Transverse colon (tissue), 4 donors: ENCODE results near the gene HPCAL1. TPM values are rescaled to one million over a fixed set of nuclear protein-coding genes. Genes with fewer than 3 reads are reported as not detected.

Experiments
- DNase-seq: peaks from one replicate; pipeline ENCODE4 v3.0.0-alpha.2; 2019
- H3K27ac ChIP-seq, 4 donors: fragments of 200-600 bp; sonication (generic); 2 replicates each; pipeline ENCODE4 v1.5.1; 2016 to 2018; ENCODE audit warnings: inconsistent platforms in 4 of 4
- H3K27me3 ChIP-seq: fragments of 200-600 bp; sonication (generic); 2 replicates; pipeline ENCODE4 v1.5.1; 2017; ENCODE audit warnings: inconsistent platforms
- H3K36me3 ChIP-seq, 4 donors: fragments of 200-600 bp; sonication (generic); 2 replicates each; pipeline ENCODE4 v1.5.1; 2017 to 2019; ENCODE audit warnings: inconsistent platforms in 4 of 4
- H3K4me1 ChIP-seq, 4 donors: fragments of 200-600 bp; sonication (generic); 2 replicates each; pipeline ENCODE4 v1.5.1; 2017 to 2020; ENCODE audit warnings: inconsistent platforms in 4 of 4
- H3K4me3 ChIP-seq, 4 donors: fragments of 200-600 bp; sonication (generic); 1 replicate in 1 of 4; 2 replicates in 3 of 4; pipeline versions ENCODE4 v1.5.1 to v1.6.1; 2017 to 2019; ENCODE audit warnings: inconsistent platforms in 4 of 4
- H3K9me3 ChIP-seq, 2 donors: fragments of 200-600 bp; sonication (generic); 2 replicates each; pipeline ENCODE4 v1.5.1; 2017 to 2019; ENCODE audit warnings: inconsistent platforms in 2 of 2
- EP300 ChIP-seq: sonication (generic); formaldehyde crosslinking; IDR thresholded peaks from one replicate; pipeline ENCODE4 v1.6.1; 2017; ENCODE audit warnings: antibody characterized with exemption, low read depth
- POLR2A ChIP-seq: fragments of 450-650 bp; IDR thresholded peaks from one replicate; pipeline ENCODE4 v1.6.1; 2016; ENCODE audit warnings: antibody characterized with exemption, mild to moderate bottlenecking, moderate library complexity
- POLR2AphosphoS5 ChIP-seq, 3 donors: sonication (generic); formaldehyde crosslinking; IDR thresholded peaks; one replicate each; pipeline ENCODE4 v1.6.1; 2016; ENCODE audit warnings: antibody characterized with exemption in 3 of 3
- WGBS, 2 donors: methylation state at CpG; one replicate each; pipeline ENCODE4 v1.1.5; 2018; ENCODE audit warnings: low coverage in 1 of 2; 5-methylcytosine and 5-hydroxymethylcytosine counted together
- in situ Hi-C, 4 donors: fragments of 200-750 bp; cut with MboI; loops; one replicate each; pipeline versions ENCODE4 v1.15.0 to v1.15.1; 2017; ENCODE audit warnings: low sequenced_read_pairs in 3 of 4, low pct_ligation_motif_present in 1 of 4, low pct_unique_long_range_greater_than_20kb in 1 of 4
- intact Hi-C: fragments of 100-400 bp; cut with DNase I; formaldehyde crosslinking; loops from one replicate; pipeline ENCODE4 v1.15.1; 2023; ENCODE audit warnings: low total_unique reads
- total RNA-seq, 4 donors: library from RNA; depleted of rRNA; stranded (reverse); fragments of >200 nt; gene quantifications; one replicate each; pipeline ENCODE4 v1.1.0, GENCODE V29; 2016
- TF ChIP-seq, protein P1 (sequence below), 5 experiments: fragments of 200-600 bp in 3 of 5; fragments of 450-650 bp in 2 of 5; sonication (generic) in 3 of 5; IDR thresholded peaks; 1 replicate in 2 of 5; 2 replicates in 3 of 5; pipeline ENCODE4 v1.5.1; 2016 to 2017; ENCODE audit warnings: antibody characterized with exemption in 5 of 5, inconsistent platforms in 3 of 5, mild to moderate bottlenecking in 2 of 5, moderate library complexity in 1 of 5

HPCAL1 gene
- total RNA-seq, 4 donors from 2014 or later = 88.9 to 221 (median 129) TPM

DNA sequence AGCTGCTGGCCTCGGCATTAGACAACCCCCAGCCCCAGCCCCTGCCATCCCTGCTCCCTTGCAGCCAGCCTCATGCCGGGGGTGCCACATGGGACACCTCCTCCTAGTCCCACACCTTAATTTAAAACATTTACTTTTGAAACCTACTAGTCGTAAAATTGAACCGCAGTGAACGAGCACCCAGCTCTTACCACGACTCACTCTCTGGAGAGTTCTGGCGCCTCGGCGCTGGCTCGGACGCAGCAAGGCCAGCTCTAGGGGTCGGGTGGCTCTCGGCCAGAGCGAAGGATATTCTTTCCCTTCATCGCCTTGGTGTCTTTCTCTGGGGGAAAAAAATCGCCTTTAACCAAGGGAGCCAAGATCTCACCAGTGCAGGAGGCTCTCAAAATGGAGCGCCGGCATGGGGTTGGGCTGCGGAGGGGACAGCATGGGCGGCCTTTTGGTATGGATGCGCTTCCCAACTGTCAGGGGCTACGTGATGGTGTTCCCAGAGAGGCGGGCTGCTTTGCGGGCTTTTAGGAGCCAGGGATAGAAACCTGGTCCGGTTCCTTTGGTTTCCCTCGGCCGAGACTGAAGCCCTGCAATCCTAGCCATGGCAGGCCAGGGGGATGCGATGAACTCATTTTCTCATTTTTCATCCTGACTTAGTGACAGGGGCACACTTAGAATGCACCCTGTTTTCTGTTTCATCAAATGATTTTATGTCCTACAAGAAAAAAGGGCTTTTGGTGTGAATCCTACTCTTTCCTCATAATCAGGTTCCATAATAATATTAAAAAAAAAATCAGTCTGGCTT lies 2.0 kb downstream of the HPCAL1 start:
- Histone ChIP-seq H3K4me3 (peak overlapping the region; percentile 65 to 95 (median 84)), H3K27ac (peak overlapping the region; percentile 82 to 95 (median 91)), H3K4me1 (peaks cover 18 to 50% (median 31%) of the 10 kb centered on the region in 4 donors), H3K9me3 (no peaks in the 10 kb centered on the region), H3K36me3 (no peaks in the 10 kb centered on the region), H3K27me3 (no peaks in the 10 kb centered on the region)
- DNase-seq = no peak
- in situ Hi-C loops = no loop called here
- WGBS, 2 donors = 44 to 73% methylated on average over 4 to 25 of the region's 28 CpGs
- TF ChIP-seq, protein P1, sequence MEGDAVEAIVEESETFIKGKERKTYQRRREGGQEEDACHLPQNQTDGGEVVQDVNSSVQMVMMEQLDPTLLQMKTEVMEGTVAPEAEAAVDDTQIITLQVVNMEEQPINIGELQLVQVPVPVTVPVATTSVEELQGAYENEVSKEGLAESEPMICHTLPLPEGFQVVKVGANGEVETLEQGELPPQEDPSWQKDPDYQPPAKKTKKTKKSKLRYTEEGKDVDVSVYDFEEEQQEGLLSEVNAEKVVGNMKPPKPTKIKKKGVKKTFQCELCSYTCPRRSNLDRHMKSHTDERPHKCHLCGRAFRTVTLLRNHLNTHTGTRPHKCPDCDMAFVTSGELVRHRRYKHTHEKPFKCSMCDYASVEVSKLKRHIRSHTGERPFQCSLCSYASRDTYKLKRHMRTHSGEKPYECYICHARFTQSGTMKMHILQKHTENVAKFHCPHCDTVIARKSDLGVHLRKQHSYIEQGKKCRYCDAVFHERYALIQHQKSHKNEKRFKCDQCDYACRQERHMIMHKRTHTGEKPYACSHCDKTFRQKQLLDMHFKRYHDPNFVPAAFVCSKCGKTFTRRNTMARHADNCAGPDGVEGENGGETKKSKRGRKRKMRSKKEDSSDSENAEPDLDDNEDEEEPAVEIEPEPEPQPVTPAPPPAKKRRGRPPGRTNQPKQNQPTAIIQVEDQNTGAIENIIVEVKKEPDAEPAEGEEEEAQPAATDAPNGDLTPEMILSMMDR (IDR thresholded peaks at IDR 0.05) = no peak
- TF ChIP-seq POLR2A (no peak), POLR2AphosphoS5 (IDR thresholded peaks at IDR 0.05) (no peak), EP300 (no peak)
- intact Hi-C loops = loop anchor here (5.0 kb wide), 1 partner anchor 103 kb away; no protein-coding TSS in a partner anchor

DNA sequence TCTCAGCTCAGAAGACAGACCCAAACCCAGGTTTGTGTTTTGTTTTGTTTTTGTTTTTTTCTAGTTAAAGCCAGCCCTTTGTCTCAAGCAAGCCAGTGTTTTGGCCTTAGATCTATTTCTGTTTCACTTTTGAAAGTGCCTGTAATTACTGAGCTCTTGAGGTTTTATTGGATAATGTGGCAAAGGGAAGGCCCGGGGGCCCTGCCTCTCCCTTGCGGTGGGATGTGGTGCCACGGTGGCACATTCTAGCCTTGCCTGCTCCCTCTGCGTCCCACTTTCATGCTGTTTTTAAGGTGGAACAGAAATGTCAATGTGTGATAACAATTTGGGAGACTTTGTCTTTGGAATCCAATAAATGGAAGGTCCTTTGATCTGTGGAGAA lies 2.5 kb downstream of the HPCAL1 start:
- peak overlapping the region in 3 of 4 donors; percentile 65 to 95 (median 87) for H3K4me3 ChIP-seq
- no peak for DNase-seq
- intact Hi-C loops = no loop called here

DNA sequence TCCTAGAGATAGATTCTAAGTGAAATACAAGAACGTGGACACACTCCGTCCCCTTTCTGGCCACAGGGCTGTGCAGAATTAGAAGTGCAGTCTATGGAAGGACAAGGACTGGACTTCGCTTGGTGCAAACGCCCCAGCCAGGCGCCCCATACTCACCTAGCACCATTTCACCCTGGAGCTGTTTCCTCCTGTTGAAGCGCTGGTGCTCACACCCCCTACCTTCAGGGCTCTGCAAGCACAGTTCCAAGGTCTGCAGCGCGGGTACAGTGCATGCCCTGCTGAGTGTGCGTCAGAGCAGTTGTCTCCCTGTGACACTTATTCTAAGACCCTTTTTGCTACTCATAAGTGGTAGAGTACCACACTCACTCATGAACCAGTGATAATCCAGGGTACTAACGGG lies 3.0 kb downstream of the HPCAL1 start:
- in situ Hi-C loops (no loop called here), intact Hi-C loops (no loop called here)
- Histone ChIP-seq H3K4me1 (peaks cover 18 to 50% (median 31%) of the 10 kb centered on the region in 4 donors), H3K9me3 (no peaks in the 10 kb centered on the region), H3K4me3 (peak overlapping the region in 1 of 4 donors; percentile 65), H3K27me3 (no peaks in the 10 kb centered on the region), H3K36me3 (no peaks in the 10 kb centered on the region), H3K27ac (peak overlapping the region in 1 of 4 donors; percentile 89)
- TF ChIP-seq EP300 (no peak), POLR2AphosphoS5 (IDR thresholded peaks at IDR 0.05) (no peak), POLR2A (no peak)
- TF ChIP-seq, protein P1 (IDR thresholded peaks at IDR 0.05) = peak in 2 of 5 experiments; percentile 12 to 23
- 82 to 100% methylated on average over 1 to 10 of the region's 10 CpGs for WGBS, 2 donors
- peak; percentile 21 for DNase-seq

More for the DNA sequence above, 2.5 kb downstream of the HPCAL1 start:
- Histone ChIP-seq H3K9me3 (no peaks in the 10 kb centered on the region), H3K27me3 (no peaks in the 10 kb centered on the region), H3K27ac (peak overlapping the region; percentile 82 to 95 (median 91)), H3K36me3 (no peaks in the 10 kb centered on the region), H3K4me1 (peaks cover 18 to 50% (median 31%) of the 10 kb centered on the region in 4 donors)
- in situ Hi-C loops = no loop called here
- WGBS, 2 donors = 21% methylated on average over 4 of the region's 4 CpGs
- no peak for TF ChIP-seq POLR2AphosphoS5 (IDR thresholded peaks at IDR 0.05)
- TF ChIP-seq POLR2A = no peak
- no peak for TF ChIP-seq EP300
- TF ChIP-seq, protein P1 (IDR thresholded peaks at IDR 0.05) = no peak

DNA sequence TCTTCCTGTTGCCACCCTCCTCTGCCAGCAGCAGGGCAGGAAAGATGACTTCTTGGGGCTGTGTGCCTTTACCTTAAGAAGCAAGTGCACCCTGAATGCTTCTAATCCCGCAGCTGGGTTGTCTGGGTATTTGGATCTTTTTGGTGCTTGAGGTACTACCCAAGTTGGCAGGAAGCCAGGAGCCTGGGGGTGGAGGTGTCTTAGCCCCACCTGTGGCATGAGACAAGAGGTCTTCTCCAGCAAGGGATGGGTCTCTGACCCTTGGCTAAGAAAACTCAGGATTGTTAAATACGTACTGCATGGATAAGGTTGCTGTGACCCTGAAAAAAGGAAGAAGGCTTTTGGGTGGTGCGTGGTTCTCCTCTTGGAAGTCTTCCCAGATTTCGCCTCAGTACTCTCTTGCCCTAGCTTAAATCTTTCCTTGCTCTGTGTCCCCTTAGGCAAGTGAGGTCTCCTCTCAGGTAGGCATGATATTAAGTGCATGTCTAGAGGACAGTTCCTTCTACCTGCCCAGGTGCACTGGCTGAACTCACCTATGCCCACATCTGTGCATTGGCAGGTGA lies 4.3 kb downstream of the HPCAL1 start:
- H3K4me3 ChIP-seq = no peak overlapping the region
- peaks cover 16 to 37% (median 22%) of the 10 kb centered on the region in 4 donors for H3K4me1 ChIP-seq
- H3K36me3 ChIP-seq = no peaks in the 10 kb centered on the region
- in situ Hi-C loops (no loop called here), intact Hi-C loops (no loop called here)
- no peaks in the 10 kb centered on the region for H3K27me3 ChIP-seq
- H3K9me3 ChIP-seq = no peaks in the 10 kb centered on the region
- no peak for DNase-seq
- H3K27ac ChIP-seq = no peak overlapping the region
- TF ChIP-seq POLR2A = no peak
- TF ChIP-seq, protein P1 (IDR thresholded peaks at IDR 0.05) = no peak
- TF ChIP-seq EP300 = no peak
- no peak for TF ChIP-seq POLR2AphosphoS5 (IDR thresholded peaks at IDR 0.05)
- WGBS, 2 donors = 85 to 100% methylated on average over 1 to 4 of the region's 4 CpGs
